HepG2 (cell line): ENCODE results near the gene MSMB. TPM values are rescaled to one million over a fixed set of nuclear protein-coding genes. Genes with fewer than 3 reads are reported as not detected.
A peak's percentile ranks its signal among the peaks of the same experiment; 100 is the strongest.

Source experiments
- ATAC-seq: fragments of 200-7000 bp; cut with Tn5 transposase; 3 replicates; pipeline ENCODE4 v1.9.1; 2020; ENCODE audit warnings: mild to moderate bottlenecking, moderate library complexity
- BruUV-seq: library from RNA; stranded (reverse); fragments of 400-500 nt; replicated peaks from 2 replicates; lab custom pipeline; 2021; lab: Mats Ljungman, UMichigan
- CTCF ChIA-PET: fragments of 300-600 bp; formaldehyde crosslinking; extraction: SDS; loops from one replicate; lab custom pipeline; 2021; ENCODE audit warnings: low total read pairs, inconsistent platforms, low intra/inter-chr PET ratio; lab: Yijun Ruan, JAX
- POLR2A ChIA-PET: fragments of 350-600 bp; sonication (Branson Sonifier 250); formaldehyde crosslinking; loops from one replicate; lab custom pipeline; 2020; ENCODE audit warnings: antibody characterized with exemption, inconsistent platforms; lab: Yijun Ruan, JAX
- DNase-seq: peaks from one replicate; pipeline ENCODE4 v3.0.0-alpha.2; 2015; ENCODE audit warnings: low spot score
- FAIRE-seq: peaks from 3 replicates; lab custom pipeline; 2011; peaks lifted over from hg19 to GRCh38; lab: Jason Lieb, UNC
- H2AFZ ChIP-seq: one replicate; pipeline ENCODE4 v1.6.1; 2011; ENCODE audit warnings: low read length, inconsistent platforms
- H3K27ac ChIP-seq: fragments of 300-600 bp; 3 replicates; pipeline ENCODE4 v1.8.0; 2011; ENCODE audit warnings: mixed run types, mild to moderate bottlenecking, mixed read lengths, low read length, inconsistent platforms; ENCODE audit not compliant: insufficient read depth; ENCODE audit errors: extremely low read length
- H3K27me3 ChIP-seq, 2 experiments: fragments of 200-600 bp in 1 of 2; 2 replicates in 1 of 2; 3 replicates in 1 of 2; pipeline versions ENCODE4 v1.6.0 to v1.8.0; 2011; ENCODE audit warnings: low read length in 2 of 2, mild to moderate bottlenecking in 2 of 2, moderate library complexity in 2 of 2, inconsistent platforms in 1 of 2; ENCODE audit not compliant: insufficient read depth in 2 of 2, control insufficient read depth in 1 of 2
- H3K36me3 ChIP-seq, 2 experiments: fragments of 200-600 bp in 1 of 2; replicated peaks in 1 of 2; 2 replicates in 1 of 2; 3 replicates in 1 of 2; pipeline versions ENCODE4 v1.5.1 to v1.8.0; 2011; ENCODE audit warnings: low read length in 2 of 2, inconsistent platforms in 1 of 2; ENCODE audit not compliant: insufficient read depth in 2 of 2, control insufficient read depth in 1 of 2
- H3K4me1 ChIP-seq: 2 replicates; pipeline ENCODE4 v1.5.1; 2012; ENCODE audit warnings: low read length, inconsistent platforms; ENCODE audit not compliant: insufficient read depth
- H3K4me2 ChIP-seq: 2 replicates; pipeline ENCODE4 v1.6.0; 2011; ENCODE audit warnings: low read depth, low read length, inconsistent platforms
- H3K4me3 ChIP-seq, 3 experiments: fragments of 200-600 bp in 1 of 3; sonication (generic), shearing (Covaris generic) in 1 of 3; replicated peaks in 1 of 3; 2 replicates each; pipeline ENCODE4 v1.5.1; 2011 to 2016; ENCODE audit warnings: low read length in 3 of 3, inconsistent platforms in 2 of 3, low read depth in 2 of 3, mild to moderate bottlenecking in 2 of 3, control low read depth in 1 of 3, mixed read lengths in 1 of 3; ENCODE audit not compliant: insufficient read depth in 1 of 3
- H3K79me2 ChIP-seq: one replicate; pipeline ENCODE4 v1.6.1; 2011; ENCODE audit warnings: low read length, inconsistent platforms; ENCODE audit not compliant: insufficient read depth
- H3K9ac ChIP-seq: 2 replicates; pipeline ENCODE4 v1.6.0; 2011; ENCODE audit warnings: mild to moderate bottlenecking, low read depth, low read length, inconsistent platforms; ENCODE audit not compliant: insufficient read depth
- H3K9me3 ChIP-seq: 2 replicates; pipeline ENCODE4 v1.5.1; 2012; ENCODE audit warnings: mild to moderate bottlenecking, low read length
- H4K20me1 ChIP-seq: 2 replicates; pipeline ENCODE4 v1.6.0; 2011; ENCODE audit warnings: inconsistent platforms, mild to moderate bottlenecking, low read length, moderate library complexity; ENCODE audit not compliant: insufficient read depth
- FOXK2 ChIP-seq: fragments of 450-650 bp; IDR thresholded peaks from 2 replicates; pipeline ENCODE4 v1.6.1; 2016
- JUNB ChIP-seq: sonication (generic); formaldehyde crosslinking; IDR thresholded peaks from 2 replicates; pipeline ENCODE4 v1.8.0; 2022; ENCODE audit warnings: missing genetic modification reagents, mild to moderate bottlenecking, borderline replicate concordance
- ZNF567 ChIP-seq: sonication (generic); formaldehyde crosslinking; IDR thresholded peaks from 2 replicates; pipeline ENCODE4 v1.8.1; 2023; ENCODE audit warnings: mild to moderate bottlenecking, missing genetic modification reagents, borderline replicate concordance
- WGBS: methylation state at CpG from one replicate; pipeline ENCODE4 v1.1.6; 2017; ENCODE audit warnings: low lambda C conversion rate; 5-methylcytosine and 5-hydroxymethylcytosine counted together
- in situ Hi-C: cut with HindIII; loops from 2 replicates; pipeline ENCODE4 v1.10.0; 2017; ENCODE audit warnings: low pct_unique_long_range_greater_than_20kb; ENCODE audit not compliant: extremely low pct_ligation_motif_present
- intact Hi-C: fragments of 100-400 bp; cut with micrococcal nuclease; formaldehyde crosslinking; loops from one replicate; pipeline ENCODE4 v1.10.0; 2022; ENCODE audit not compliant: unreplicated experiment
- polyA plus RNA-seq, 8 experiments: library from polyadenylated mRNA; depleted of rRNA in 3 of 8; stranded (reverse) in 7 of 8; unstranded in 1 of 8; fragments of >200 nt; fragmentation: Illumina TruSeq in 4 of 8; extraction: Trizol in 4 of 8; gene quantifications; 2 replicates each; pipeline versions ENCODE4 v1.2.1 to v1.2.3, GENCODE V29; 2011 to 2016; ENCODE audit warnings: low read depth in 4 of 8, missing spikeins in 1 of 8, mixed read lengths in 1 of 8; ENCODE audit not compliant: insufficient read depth in 1 of 8
- total RNA-seq, 5 experiments: library from RNA; depleted of rRNA; stranded (reverse); fragments of >200 nt; fragmentation: Illumina TruSeq; extraction: Trizol; gene quantifications; 2 replicates each; pipeline ENCODE4 v1.2.3, GENCODE V29; 2016; ENCODE audit warnings: low read depth in 1 of 5
- TF ChIP-seq, protein P1 (sequence below): sonication (generic); formaldehyde crosslinking; IDR thresholded peaks from 2 replicates; pipeline ENCODE4 v1.4.0; 2020; ENCODE audit warnings: missing genetic modification reagents

Gene MSMB
- total and polyA plus RNA-seq, 2 of the 13 experiments (the other 11 are each of a cell fraction or from before 2014, with no cell fraction given): 0.84 TPM; not detected in 1

DNA sequence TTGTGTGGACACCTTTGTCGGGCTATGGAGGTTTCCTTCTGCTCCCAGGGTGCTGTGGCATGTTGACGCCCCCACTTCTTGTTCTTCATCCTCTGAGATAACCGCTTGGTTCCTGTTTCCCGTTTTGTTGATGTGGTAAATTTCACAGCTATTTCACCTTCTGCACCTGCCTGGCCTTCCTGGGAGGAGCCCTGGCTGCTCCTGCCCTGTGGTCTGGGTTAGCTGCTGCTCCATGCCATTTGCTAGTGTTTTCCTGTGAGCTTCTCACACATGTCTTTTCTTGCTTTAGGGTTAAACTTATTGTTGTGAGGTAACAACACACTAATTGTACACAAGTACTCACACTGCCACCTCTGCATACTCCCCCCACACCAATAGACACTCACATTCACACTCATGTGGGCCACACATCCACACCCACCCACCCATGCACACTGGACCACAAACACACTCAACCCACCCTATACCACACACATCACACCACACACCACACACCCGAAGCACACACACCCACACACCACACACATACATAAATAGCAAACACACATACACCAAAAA lies 46.5 kb upstream of the MSMB start:
- DNase-seq (no peak), FAIRE-seq (no peak), ATAC-seq (no peak)
- no peak overlapping the region for H3K9ac ChIP-seq
- H3K79me2 ChIP-seq: no peaks in the 10 kb centered on the region
- no peak overlapping the region for H2AFZ ChIP-seq
- intact Hi-C loops (loop anchor here (5.0 kb wide), 1 partner anchor 60 kb away; the partner anchor contains the start of gene NCOA4), in situ Hi-C loops (loop anchor here (5.0 kb wide), 1 partner anchor 60 kb away; the partner anchor contains the start of gene NCOA4)
- no peaks in the 10 kb centered on the region for H3K36me3 ChIP-seq
- ChIA-PET CTCF (no interaction called here), POLR2A (no interaction called here)
- H3K4me3 ChIP-seq: peak overlapping the region in 1 of 3 experiments; percentile 18; a peak in 1 of 6 replicates
- BruUV-seq: no TSS peak
- peaks cover 86% of the 10 kb centered on the region for H3K4me1 ChIP-seq
- H4K20me1 ChIP-seq: no peaks in the 10 kb centered on the region
- no peak overlapping the region for H3K27ac ChIP-seq
- TF ChIP-seq FOXK2: no peak
- TF ChIP-seq, protein P1, sequence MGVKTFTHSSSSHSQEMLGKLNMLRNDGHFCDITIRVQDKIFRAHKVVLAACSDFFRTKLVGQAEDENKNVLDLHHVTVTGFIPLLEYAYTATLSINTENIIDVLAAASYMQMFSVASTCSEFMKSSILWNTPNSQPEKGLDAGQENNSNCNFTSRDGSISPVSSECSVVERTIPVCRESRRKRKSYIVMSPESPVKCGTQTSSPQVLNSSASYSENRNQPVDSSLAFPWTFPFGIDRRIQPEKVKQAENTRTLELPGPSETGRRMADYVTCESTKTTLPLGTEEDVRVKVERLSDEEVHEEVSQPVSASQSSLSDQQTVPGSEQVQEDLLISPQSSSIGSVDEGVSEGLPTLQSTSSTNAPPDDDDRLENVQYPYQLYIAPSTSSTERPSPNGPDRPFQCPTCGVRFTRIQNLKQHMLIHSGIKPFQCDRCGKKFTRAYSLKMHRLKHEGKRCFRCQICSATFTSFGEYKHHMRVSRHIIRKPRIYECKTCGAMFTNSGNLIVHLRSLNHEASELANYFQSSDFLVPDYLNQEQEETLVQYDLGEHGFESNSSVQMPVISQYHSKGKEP (CRISPR knock-in tag): no peak
- no peak for TF ChIP-seq JUNB (CRISPR knock-in tag)
- no peak for TF ChIP-seq ZNF567 (CRISPR knock-in tag)
- H3K9me3 ChIP-seq: no peaks in the 10 kb centered on the region
- no peaks in the 10 kb centered on the region for H3K27me3 ChIP-seq
- 49% methylated on average over 5 of the region's 5 CpGs for WGBS
- peak overlapping the region; percentile 86; the same call in 1 of the 2 replicates for H3K4me2 ChIP-seq
